Activated CD4-positive, alpha-beta T cell treated with anti-CD3 and anti-CD28 coated beads, Interleukin-2, amount 50 U/mL, for 4 hours (primary cell): ENCODE data around the gene DEK.
"Not testable (repeated sequence)": the region's sequence is repeated elsewhere in the genome, so short reads cannot be mapped to it uniquely, and the experiment has no call there.

ENCODE experiments used
- DNase-seq, 2 experiments: peaks; one replicate each; pipeline ENCODE4 v3.0.0-alpha.2; 2020

The DEK gene

GRCh38 chr6:18237167-18237566 lies 27.2 kb downstream of the DEK start:
- DNase-seq = no peak

GRCh38 chr6:18235524-18235923 lies 28.8 kb downstream of the DEK start:
- DNase-seq = no peak

DNA sequence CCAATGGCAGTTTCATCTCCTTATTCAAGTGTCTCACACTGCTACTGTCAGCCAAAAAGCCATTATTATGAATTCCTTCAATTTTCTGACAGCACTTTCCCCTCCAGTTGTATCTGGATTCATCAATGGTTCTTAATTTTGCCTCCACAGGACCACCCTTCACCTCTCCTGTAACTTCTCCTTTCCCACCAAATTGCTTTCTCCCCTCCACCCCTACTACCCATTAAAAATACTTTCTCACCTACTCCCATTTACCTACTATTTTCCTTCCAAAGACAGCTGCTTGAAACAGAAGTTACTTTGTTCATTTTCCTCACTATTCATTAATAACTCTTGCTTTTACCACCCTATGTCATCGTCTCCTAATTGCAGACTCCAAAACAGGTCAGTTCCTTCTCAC lies 29.8 kb downstream of the DEK start:
- no peak for DNase-seq

- DNase-seq = not testable (repeated sequence)
Measured at GRCh38 chr6:18233770-18234169, 30.6 kb downstream of the DEK start.

GRCh38 chr6:18231856-18232255 lies 32.5 kb downstream of the DEK start:
- not testable (repeated sequence) for DNase-seq

GRCh38 chr6:18228590-18228989 lies 35.7 kb downstream of the DEK start:
- DNase-seq = not testable (repeated sequence)

DNA sequence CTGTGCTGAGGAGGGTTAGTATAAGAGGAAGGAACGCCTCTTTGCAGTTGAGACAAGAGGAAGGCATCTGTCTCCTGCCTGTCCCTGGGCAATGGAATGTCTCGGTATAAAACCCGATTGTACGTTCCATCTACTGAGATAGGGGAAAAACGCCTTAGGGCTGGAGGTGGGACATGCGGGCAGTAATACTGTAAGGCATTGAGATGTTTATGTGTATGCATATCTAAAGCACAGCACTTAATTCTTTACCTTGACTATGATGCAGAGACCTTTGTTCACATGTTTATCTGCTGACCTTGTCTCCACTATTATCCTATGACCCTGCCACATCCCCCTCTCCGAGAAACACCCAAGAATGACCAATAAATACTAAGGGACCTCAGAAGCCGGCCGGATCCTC lies 37.2 kb downstream of the DEK start:
- not testable (repeated sequence) for DNase-seq

DNA sequence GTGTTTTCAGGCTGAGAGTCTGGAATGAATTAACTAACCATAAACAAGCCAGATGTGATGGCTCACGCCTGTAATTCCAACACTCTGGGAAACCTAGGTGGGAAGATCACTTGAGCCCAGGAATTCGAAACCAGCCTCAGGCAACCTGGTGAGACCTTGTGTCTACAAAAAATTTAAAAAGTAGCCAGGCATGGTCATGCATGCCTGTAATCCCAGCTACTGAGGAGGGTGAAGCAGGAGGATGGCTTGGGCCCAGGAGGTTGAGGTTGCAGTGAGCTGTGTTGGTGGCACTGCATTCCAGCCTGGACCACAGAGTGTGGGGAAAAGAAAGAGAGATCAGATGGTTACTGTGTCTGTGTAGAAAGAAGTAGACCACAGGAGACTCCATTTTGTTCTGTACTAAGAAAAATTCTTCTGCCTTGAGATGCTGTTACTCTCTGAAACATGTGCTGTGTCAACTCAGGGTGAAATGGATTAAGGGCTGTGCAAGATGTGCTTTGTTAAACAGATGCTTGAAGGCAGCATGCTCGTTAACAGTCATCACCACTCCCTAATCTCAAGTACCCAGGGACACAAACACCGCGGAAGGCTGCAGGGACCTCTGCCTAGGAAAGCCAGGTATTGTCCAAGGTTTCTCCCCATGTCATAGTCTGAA lies 37.8 kb downstream of the DEK start:
- not testable (repeated sequence) for DNase-seq

DNA sequence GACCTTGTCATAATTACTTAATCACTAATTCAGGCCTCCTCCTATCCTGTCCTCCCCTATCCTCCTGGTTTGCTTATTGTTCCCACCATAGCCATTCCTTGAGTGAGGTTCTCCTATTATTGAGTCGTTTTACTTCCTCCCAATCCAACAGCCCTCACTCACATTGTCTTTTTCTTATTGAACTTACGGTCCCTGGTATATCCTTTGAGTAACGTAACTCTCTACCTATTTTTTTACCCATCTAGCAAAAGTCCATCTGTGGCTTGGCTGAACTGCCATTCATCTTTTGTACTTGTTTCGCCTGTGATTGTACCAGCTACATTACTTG lies 43.1 kb downstream of the DEK start:
- no peak for DNase-seq

DNA sequence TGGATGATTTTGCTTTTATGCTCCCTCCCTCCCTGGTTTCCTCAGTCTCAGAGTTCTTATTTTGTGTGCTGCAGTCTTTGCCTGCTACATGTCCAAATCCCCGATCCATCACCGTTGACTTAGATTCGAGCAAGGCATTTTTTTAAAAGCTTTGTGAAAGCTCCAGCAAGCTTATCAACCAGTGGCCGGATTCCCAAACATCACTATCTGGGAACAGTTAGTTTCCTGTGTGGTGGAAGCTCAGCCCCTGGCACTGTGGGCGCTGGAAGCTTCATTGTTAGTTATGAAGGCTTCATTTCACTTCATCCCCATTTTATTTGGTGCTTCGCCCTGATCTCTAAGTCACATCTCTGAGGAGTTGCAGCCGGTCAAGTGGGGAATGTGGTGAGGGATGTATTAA lies 44.7 kb downstream of the DEK start:
- no peak for DNase-seq

DNA sequence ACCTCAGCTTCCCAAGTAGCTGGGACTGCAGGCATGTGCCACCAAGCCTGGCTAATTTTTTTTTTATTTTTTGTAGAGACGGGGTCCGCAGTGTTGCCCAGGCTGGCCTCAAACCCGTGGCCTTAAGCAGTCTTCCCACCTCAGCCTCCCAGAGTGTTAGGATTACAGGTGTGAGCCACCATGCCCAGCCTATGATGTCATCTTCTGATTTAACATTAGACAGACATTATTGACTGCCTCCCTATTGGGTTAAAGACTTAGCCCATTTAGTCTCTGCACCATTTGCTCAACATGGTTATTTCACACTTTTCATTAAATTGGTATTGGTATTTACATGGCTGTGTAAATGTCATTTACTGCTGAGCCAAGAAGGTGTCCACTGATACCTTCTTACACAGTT lies 46.1 kb downstream of the DEK start:
- DNase-seq = no peak

GRCh38 chr6:18216411-18216810 lies 47.9 kb downstream of the DEK start:
- no peak for DNase-seq

GRCh38 chr6:18215436-18215835 lies 48.9 kb downstream of the DEK start:
- DNase-seq = no peak

DNA sequence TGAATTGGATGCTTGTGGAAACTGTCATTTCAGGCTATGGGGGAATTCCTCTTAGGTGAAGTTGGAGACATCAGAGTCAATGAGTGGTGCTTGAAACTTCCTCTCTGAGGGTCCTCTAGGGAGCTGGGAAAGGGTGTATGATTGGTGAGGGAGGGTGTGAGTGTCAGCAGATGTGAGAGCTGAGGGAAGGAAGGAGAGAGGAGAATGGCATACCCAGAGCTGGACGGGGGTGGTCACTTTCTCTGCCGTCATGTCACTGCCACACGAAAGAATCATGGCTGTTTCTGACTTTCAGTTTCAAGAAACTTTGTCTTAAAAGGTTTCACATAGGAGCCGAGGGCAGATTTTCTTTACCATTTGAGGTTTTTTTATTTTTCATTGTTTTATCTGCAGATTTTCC lies 50.3 kb downstream of the DEK start:
- no peak for DNase-seq

DNA sequence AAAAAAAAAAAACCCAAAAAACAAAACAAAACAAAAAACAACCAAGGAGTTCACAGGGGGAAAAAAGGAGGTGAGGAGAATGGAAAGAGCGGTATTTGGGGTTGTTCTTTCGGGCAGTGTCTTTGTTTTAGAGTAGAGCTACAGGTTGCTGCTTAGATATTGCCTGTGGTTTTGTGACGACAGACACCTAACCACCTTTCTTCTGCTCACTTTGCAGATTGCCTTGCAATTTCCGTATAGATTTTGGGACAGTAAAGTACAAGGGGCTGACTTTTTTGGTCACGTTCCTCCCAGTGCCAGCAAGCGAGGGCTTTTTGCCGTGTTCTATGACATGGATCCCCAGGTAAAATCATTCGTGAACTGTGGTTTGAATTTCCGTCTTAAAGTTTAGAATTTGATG lies 50.9 kb downstream of the DEK start:
- DNase-seq = no peak

GRCh38 chr6:18212231-18212630 lies 52.1 kb downstream of the DEK start:
- no peak for DNase-seq

DNA sequence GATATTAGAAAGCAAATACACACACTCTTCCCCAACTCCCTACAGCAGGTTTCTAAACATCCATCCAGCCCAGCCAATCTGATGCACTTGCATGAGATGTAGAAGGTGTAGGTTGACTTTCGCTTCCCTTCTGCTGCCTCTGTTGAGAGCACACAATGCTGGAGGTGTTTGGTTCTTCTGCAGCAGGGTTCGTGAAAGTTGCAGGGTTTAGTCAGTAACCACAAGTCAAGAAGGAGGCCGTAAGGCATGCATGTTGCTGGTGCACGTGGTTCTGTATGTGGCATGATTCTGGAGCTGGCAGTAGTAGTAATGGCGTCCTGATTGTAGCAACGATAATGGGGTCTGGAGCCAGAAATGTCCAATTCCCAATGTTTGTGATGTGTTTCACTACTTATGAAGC lies 53.0 kb downstream of the DEK start:
- no peak for DNase-seq

GRCh38 chr6:18210707-18211106 lies 53.6 kb downstream of the DEK start:
- DNase-seq = no peak

DNA sequence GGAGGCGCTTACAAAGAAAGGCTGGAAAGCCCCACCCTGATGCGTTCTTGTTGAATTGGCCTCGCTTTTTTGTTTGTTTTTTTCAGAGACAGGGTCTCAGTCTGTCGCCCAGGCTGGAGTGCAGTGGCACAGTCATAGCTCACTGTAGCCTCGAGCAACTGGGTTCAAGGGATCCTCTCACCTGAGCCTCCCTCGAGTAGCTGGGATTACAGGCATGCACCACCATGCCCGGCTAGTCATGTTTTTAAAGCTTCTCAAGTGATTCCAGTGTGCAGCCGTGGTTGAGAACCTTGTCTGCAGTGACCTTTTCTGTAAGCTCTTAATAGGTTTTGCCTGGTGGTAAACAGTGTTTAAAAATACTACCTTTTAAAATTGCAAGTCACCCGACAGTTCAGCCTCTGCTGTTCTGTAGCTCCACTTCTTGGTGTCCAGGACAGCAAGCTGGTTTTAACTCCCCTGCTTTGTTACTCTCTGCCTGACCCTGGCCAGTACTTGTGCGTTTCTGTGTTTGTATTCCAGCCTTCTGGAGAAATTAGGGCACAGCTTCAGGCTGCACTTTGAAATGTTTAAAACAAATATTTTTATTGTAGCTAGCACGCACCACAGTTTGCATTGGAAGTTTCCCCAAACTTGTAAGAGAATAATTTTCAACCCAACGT lies 54.7 kb downstream of the DEK start:
- no peak for DNase-seq

- not testable (repeated sequence) for DNase-seq
Measured at GRCh38 chr6:18208778-18209177, 55.6 kb downstream of the DEK start.

- no peak for DNase-seq
Measured at GRCh38 chr6:18207949-18208348, 56.4 kb downstream of the DEK start.

GRCh38 chr6:18207438-18207837 lies 56.9 kb downstream of the DEK start:
- DNase-seq = no peak

DNA sequence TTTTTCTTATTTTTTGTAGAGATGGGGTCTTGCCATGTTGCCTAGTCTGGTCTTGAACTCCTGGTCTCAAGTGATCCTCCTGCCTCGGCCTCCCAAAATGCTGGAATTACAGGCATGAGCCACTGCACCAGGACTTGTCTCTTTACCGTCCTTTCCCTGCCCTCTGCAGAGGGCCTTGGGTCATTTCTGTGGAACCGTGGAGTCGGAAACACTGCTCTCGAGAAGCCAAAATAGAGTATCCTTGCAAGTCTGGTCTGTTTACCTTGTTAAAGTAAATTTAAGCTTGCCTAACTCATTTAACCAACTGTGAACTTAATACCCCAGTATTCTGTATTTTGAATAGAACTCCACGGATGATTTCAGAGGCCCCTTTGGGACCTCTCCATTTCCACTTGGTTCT lies 57.7 kb downstream of the DEK start:
- DNase-seq = no peak

- DNase-seq = no peak
Measured at GRCh38 chr6:18204691-18205090, 59.6 kb downstream of the DEK start.

GRCh38 chr6:18203786-18204185 lies 60.5 kb downstream of the DEK start:
- DNase-seq = no peak
